HG02981 (cell line): ENCODE results near the gene PLCB3.

Source experiments
- ATAC-seq: cut with Tn5 transposase; IDR thresholded peaks from one replicate; pipeline ENCODE4 v1.9.1; 2021; ENCODE audit warnings: mild to moderate bottlenecking, moderate library complexity; ENCODE audit not compliant: unreplicated experiment

The PLCB3 gene

GRCh38 chr11:64317961-64318765 lies 66.8 kb downstream of the PLCB3 start, which contains the start of gene PRDX5:
Gene PRDX5 (plus strand): TSS chr11:64318121. CDS start chr11:64318216, 95 bp downstream.
- peak; percentile 75 for ATAC-seq
